ENCODE measurements around the gene LMOD1.

DNA sequence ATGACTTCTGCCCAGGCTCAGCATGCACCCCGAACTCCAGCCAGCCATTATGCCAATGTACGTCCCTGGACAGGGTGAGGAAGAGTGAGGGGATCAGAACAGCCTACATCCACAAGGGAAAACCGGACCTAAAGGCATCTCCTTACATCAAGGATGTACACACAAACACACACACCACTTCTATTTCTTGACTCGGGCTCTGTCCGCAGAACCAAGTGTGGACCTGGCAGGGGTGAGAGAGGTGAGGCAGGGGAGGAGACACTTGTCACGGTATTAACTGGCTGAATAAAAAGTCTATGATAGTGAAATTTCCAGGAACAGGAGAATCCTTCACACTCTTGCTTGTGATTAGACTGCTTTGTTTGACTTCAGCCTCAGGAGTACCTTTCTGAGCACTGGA lies 2.3 kb downstream of the LMOD1 start:
- TF ChIP-seq, protein P1, sequence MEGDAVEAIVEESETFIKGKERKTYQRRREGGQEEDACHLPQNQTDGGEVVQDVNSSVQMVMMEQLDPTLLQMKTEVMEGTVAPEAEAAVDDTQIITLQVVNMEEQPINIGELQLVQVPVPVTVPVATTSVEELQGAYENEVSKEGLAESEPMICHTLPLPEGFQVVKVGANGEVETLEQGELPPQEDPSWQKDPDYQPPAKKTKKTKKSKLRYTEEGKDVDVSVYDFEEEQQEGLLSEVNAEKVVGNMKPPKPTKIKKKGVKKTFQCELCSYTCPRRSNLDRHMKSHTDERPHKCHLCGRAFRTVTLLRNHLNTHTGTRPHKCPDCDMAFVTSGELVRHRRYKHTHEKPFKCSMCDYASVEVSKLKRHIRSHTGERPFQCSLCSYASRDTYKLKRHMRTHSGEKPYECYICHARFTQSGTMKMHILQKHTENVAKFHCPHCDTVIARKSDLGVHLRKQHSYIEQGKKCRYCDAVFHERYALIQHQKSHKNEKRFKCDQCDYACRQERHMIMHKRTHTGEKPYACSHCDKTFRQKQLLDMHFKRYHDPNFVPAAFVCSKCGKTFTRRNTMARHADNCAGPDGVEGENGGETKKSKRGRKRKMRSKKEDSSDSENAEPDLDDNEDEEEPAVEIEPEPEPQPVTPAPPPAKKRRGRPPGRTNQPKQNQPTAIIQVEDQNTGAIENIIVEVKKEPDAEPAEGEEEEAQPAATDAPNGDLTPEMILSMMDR (IDR thresholded peaks at IDR 0.05): no peak
- no peak for TF ChIP-seq POLR2A (IDR thresholded peaks at IDR 0.05)

Measured in heart left ventricle (tissue), 13 donors.